SU-DHL-6 (cell line): ENCODE results near the gene ERLEC1.

Source experiments
- CTCF ChIP-seq: fragments of 200-600 bp; sonication (generic); IDR thresholded peaks from one replicate; pipeline ENCODE4 v1.5.1; 2017; ENCODE audit warnings: antibody characterized with exemption, mild to moderate bottlenecking, low read length, moderate library complexity; ENCODE audit not compliant: insufficient read depth, poor library complexity, severe bottlenecking
- EZH2phosphoT487 ChIP-seq: fragments of 200-600 bp; sonication (generic), shearing (Covaris generic); conservative IDR thresholded peaks from 2 replicates; pipeline ENCODE4 v1.6.1; 2018; ENCODE audit warnings: mild to moderate bottlenecking, antibody characterized with exemption, low read length, moderate library complexity, mixed read lengths

GRCh38 chr2:53744395-53745065, 42.3 kb upstream of the ERLEC1 start:
- TF ChIP-seq CTCF (no peak), EZH2phosphoT487 (no peak)
